ENCODE measurements around the gene GNS.

DNA sequence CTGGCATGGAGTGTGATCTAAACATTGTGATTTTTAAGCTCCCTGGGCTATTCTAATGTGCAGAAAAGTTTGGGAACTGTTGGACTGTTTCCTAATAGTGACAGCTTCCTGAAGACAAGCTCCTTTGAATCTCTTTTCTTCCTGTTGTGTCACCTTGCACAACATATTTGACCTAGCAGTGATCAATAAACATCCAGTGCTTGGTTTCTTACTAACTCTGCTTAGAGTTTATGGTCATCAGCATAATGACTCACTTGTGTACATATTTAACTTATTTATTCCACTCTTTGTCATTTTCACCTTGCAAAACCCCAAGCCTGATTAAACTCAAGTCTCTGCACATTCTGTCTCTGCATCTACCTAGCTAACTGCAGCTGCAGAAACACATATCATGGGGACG, 38.0 kb upstream of the GNS start:
- TF ChIP-seq, protein P1, sequence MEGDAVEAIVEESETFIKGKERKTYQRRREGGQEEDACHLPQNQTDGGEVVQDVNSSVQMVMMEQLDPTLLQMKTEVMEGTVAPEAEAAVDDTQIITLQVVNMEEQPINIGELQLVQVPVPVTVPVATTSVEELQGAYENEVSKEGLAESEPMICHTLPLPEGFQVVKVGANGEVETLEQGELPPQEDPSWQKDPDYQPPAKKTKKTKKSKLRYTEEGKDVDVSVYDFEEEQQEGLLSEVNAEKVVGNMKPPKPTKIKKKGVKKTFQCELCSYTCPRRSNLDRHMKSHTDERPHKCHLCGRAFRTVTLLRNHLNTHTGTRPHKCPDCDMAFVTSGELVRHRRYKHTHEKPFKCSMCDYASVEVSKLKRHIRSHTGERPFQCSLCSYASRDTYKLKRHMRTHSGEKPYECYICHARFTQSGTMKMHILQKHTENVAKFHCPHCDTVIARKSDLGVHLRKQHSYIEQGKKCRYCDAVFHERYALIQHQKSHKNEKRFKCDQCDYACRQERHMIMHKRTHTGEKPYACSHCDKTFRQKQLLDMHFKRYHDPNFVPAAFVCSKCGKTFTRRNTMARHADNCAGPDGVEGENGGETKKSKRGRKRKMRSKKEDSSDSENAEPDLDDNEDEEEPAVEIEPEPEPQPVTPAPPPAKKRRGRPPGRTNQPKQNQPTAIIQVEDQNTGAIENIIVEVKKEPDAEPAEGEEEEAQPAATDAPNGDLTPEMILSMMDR (IDR thresholded peaks at IDR 0.05), result no peak
- TF ChIP-seq POLR2A (IDR thresholded peaks at IDR 0.05), result no peak

Data from esophagus squamous epithelium (tissue), 4 donors.